HG03558 (cell line): ENCODE data around the gene BAIAP3.

Source experiments
- ATAC-seq: cut with Tn5 transposase; IDR thresholded peaks from one replicate; pipeline ENCODE4 v1.9.1; 2021; ENCODE audit warnings: moderate number of reproducible peaks; ENCODE audit not compliant: unreplicated experiment; ENCODE audit errors: extremely low read depth

BAIAP3 gene

GRCh38 chr16:1344499-1344898, 11.1 kb downstream of the BAIAP3 start:
- no peak for ATAC-seq

- ATAC-seq, result no peak
Measured at GRCh38 chr16:1345087-1345486, 11.6 kb downstream of the BAIAP3 start.

GRCh38 chr16:1345651-1346421, 12.4 kb downstream of the BAIAP3 start:
- no peak for ATAC-seq

- no peak for ATAC-seq
Measured at GRCh38 chr16:1346422-1347285, 13.2 kb downstream of the BAIAP3 start.

- ATAC-seq, result no peak
Measured at GRCh38 chr16:1347286-1347855, 13.9 kb downstream of the BAIAP3 start.

GRCh38 chr16:1347962-1348361, 14.5 kb downstream of the BAIAP3 start:
- no peak for ATAC-seq

GRCh38 chr16:1348441-1348840, 15.0 kb downstream of the BAIAP3 start:
- ATAC-seq, result no peak

GRCh38 chr16:1348926-1349325, 15.5 kb downstream of the BAIAP3 start:
- no peak for ATAC-seq

GRCh38 chr16:1349351-1349750, 15.9 kb downstream of the BAIAP3 start:
- ATAC-seq, result no peak

GRCh38 chr16:1349951-1350350, 16.5 kb downstream of the BAIAP3 start:
- no peak for ATAC-seq

- ATAC-seq, result no peak
Measured at GRCh38 chr16:1350691-1351090, 17.2 kb downstream of the BAIAP3 start.

- ATAC-seq, result no peak
Measured at GRCh38 chr16:1351215-1351581, 17.8 kb downstream of the BAIAP3 start.

GRCh38 chr16:1351582-1352362, 18.3 kb downstream of the BAIAP3 start, which contains the start of the genes GNPTG and TSR3:
TSS of gene GNPTG (plus strand) at chr16:1351931. CDS start at chr16:1351966, 35 bp downstream.
TSS of gene TSR3 (minus strand) at chr16:1351878. CDS start at chr16:1351804, 74 bp downstream.
- no peak for ATAC-seq

- ATAC-seq, result no peak
Measured at GRCh38 chr16:1354815-1355540, 21.5 kb downstream of the BAIAP3 start.

- ATAC-seq, result no peak
Measured at GRCh38 chr16:1355591-1355990, 22.1 kb downstream of the BAIAP3 start.

- no peak for ATAC-seq
Measured at GRCh38 chr16:1356061-1356900, 22.8 kb downstream of the BAIAP3 start.

GRCh38 chr16:1357906-1358566, 24.6 kb downstream of the BAIAP3 start:
- no peak for ATAC-seq

- ATAC-seq, result no peak
Measured at GRCh38 chr16:1361685-1362360, 28.4 kb downstream of the BAIAP3 start.
